ENCODE results near the gene ADD1.

GRCh38 chr4:2938906-2939305 is 95.3 kb downstream of the ADD1 start:
- TF ChIP-seq EZH2 (IDR thresholded peaks at IDR 0.05; ENCODE audit: low read length): no peak
- no peak for TF ChIP-seq CTCF (optimal IDR thresholded peaks at IDR 0.05 in 1 of 3, IDR thresholded peaks at IDR 0.05 in 1 of 3, conservative IDR thresholded peaks at IDR 0.05 in 1 of 3; ENCODE audit: extremely low read depth in 1 of 3, insufficient read depth in 2 of 3, low read length in 3 of 3)
